GM21825 (cell line): ENCODE measurements around the gene MB21D2.
"Not testable (repeated sequence)": the region's sequence is repeated elsewhere in the genome, so short reads cannot be mapped to it uniquely, and the experiment has no call there.

Experiments
- ATAC-seq: cut with Tn5 transposase; IDR thresholded peaks from one replicate; pipeline ENCODE4 v1.9.1; 2021; ENCODE audit warnings: mild to moderate bottlenecking, moderate library complexity; ENCODE audit not compliant: unreplicated experiment

Gene MB21D2

GRCh38 chr3:192917404-192918274 lies at the start of gene MB21D2:
MB21D2 (minus strand) TSS chr3:192917856; CDS start chr3:192917840, 16 bp downstream.
- ATAC-seq = peak; percentile 55

DNA sequence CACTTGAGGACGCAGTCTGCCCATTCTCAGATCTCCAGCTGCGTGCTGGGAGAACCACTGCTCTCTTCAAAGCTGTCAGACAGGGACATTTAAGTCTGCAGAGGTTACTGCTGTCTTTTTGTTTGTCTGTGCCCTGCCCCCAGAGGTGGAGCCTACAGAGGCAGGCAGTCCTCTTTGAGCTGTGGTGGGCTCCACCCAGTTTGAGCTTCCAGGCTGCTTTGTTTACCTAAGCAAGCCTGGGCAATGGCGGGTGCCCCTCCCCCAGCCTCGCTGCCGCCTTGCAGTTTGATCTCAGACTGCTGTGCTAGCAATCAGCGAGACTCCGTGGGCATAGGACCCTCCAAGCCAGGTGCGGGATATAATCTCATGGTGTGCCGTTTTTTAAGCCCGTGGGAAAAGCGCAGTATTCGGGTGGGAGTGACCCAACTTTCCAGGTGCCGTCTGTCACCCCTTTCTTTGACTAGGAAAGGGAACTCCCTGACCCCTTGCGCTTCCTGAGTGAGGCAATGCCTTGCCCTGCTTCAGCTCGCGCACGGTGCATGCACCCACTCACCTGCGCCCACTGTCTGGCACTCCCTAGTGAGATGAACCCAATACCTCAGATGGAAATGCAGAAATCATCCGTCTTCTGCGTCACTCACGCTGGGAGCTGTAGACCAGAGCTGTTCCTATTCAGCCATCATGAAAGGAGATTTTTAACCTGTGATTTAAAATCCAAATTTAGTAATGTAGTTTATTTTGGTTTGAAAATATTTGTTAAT lies 47.5 kb upstream of the MB21D2 start:
- not testable (repeated sequence) for ATAC-seq

DNA sequence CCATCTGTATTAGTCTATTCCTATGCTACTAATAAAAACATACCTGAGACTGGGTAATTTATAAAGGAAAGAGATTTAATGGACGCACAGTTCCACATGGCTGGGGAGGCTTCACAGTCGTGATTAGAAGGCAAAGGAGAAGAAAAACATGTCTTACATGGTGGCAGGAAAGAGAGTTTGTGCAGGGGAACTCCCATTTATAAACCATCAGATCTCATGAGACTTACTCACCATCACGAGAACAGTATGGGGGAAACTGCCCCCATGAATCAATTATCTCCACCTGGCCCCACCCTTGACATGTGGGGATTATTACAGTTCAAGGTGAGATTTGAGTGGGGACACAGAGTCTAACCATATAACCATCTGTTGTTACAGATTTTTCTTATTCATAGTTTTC lies 42.1 kb upstream of the MB21D2 start:
- ATAC-seq = no peak

DNA sequence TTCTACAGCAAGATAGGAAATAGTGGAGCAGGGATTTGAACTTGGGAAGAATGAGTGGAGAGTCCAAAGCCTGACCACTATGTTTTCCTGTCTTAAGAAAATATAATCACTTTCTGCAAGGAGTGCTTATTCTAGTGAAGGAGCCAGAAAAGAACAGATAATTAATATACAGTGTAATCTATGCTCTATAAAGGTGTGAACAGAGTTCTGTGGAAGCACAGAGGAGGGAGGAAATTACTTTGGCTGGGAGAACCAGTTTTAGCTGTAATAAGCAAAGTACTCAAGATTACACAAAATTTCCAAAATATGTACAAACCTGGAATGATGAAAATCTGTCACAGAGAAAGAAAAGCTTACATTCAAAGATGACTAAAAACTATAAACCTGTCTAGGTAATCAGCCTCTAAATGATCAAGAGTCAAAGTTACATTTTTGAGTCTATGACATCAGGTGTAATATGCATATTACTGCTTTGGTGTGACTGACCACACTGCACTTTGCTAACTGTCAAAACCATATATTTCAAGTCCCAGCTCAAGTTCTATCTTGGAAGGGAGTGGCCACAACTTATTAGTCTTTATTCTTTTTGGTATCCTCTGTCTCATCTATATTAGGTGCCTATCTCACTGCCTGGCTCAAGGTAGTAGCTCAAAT lies 40.7 kb upstream of the MB21D2 start:
- ATAC-seq = no peak

GRCh38 chr3:192957441-192958021 lies 39.9 kb upstream of the MB21D2 start:
- no peak for ATAC-seq

DNA sequence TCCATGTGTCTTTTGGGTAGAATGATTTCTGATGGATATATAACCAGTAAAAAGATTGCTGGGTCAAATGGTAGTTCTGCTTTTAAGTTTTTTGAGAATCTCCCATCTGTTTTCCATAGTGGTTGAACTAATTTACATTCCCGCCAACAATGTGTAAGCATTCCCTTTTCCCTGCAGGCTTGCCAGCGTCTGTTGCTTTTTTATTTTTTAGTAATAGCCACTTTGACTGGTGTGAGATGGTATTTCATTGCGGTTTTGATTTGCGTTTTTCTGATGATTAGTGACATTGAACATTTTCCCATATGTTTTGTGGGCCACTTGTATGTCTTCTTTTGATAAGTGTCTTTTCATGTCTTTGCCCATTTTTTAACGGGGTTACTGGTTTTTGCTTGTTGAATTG lies 36.3 kb upstream of the MB21D2 start:
- ATAC-seq = no peak

DNA sequence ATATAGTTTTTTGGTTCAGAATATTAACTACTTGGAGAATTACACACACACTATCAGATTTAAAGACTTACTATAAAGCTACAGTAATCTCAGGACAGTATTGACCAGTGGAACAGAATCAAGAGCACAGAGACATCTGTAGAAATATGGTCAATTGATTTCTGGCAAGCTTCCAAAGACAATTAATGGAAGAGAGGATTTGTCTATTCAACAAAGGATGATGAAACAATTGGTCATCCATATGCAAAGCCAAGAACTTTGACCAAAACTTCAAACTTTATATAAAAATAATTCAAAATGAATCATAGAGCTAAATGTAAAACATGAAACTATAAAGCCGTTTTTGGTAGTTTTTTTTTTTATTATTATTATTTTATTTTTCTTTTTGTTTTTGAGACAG lies 29.8 kb upstream of the MB21D2 start:
- ATAC-seq = no peak

DNA sequence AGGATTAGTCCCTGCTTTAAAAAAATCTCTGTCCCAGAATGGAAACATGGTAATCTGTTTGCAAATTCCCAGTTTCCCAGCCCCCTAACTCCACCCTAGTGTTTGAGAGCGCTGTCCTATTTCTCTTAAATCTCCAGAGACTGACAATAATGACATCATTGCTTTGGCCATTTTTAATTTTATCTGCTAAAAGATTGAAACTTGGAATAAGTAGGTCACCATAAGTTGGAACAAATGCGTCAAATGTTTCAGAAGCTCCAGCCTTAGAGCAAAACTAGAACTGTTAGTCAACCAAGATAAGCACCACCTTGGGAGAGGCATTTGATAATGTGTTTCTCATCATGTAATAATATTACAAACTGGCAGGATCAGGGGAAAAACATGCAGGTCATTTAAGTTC lies 25.7 kb upstream of the MB21D2 start:
- ATAC-seq = no peak

- no peak for ATAC-seq
Observed at GRCh38 chr3:192942625-192943024, 25.0 kb upstream of the MB21D2 start.

- ATAC-seq = no peak
Observed at GRCh38 chr3:192940129-192940528, 22.5 kb upstream of the MB21D2 start.

- ATAC-seq = no peak
Observed at GRCh38 chr3:192935441-192935840, 17.8 kb upstream of the MB21D2 start.

DNA sequence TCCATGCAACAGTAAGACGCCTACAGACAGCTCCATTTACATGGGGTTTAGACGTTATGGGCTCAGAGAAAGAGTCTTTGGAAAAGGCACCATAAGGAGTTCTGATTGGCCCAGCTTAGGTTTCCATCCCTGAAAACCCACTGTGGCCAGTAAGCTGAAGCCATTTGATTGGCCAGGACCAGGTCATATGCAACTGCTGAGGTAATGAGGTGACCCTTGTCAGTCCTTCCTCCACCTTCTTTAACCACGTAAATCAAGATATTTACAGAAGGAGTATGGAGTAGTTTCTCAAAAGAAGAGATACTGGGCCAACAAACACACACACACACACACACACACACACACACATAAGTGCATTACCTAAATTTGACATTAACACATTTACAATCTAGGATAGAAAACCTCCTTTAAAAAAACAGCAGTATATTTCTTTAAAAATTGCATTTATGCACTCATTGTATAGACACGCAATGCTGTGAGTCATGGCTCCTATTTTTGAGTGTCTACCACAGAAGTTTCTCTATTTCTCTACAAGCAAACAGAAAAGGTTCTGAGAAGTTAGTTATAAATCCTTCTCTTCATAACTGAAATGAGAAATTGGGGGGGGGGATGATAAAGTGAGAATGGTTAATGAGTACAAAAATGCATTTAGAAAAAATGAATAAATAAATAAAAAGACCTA lies 16.3 kb upstream of the MB21D2 start:
- no peak for ATAC-seq

- no peak for ATAC-seq
Observed at GRCh38 chr3:192933259-192933658, 15.6 kb upstream of the MB21D2 start.

- no peak for ATAC-seq
Observed at GRCh38 chr3:192931825-192932224, 14.2 kb upstream of the MB21D2 start.

- no peak for ATAC-seq
Observed at GRCh38 chr3:192930577-192930976, 12.9 kb upstream of the MB21D2 start.

GRCh38 chr3:192929755-192930547 lies 12.3 kb upstream of the MB21D2 start:
- ATAC-seq = no peak

DNA sequence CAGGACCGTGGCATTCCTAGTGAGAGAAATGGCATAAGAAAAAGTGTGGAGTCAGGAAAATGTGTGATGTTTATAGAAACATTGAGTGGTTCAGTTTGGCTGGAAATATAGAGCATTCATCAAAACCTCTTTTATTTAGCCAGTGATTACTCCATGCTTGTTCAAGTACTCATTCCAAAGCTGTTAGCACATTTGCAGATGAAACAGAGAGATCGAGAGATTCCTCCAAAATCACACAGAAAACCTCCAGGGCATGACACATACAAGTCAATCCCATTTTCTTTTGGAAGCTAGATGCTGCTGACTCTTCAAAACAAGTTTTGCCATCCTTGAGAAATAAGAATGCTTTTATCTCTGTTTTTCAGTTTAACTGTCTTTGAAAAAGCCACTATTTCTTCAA lies 11.5 kb upstream of the MB21D2 start:
- no peak for ATAC-seq

DNA sequence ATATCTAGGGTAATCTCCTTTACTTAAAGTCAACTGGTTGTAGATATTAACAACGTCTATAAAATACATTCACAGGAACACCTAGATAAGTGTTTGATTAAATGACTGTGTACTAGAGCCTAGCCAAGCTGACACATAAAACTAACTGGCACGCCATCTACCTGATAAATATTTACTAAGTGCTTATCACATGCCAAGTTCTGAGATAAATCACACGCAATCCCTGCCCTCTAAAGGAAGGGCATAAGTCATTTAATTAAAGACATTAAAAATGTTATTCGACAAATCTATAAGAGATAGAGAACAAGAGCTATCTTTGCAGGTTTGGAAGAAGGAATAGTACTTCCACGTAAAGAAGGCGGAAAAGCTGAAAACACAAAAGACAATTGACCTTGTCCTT lies 11.1 kb upstream of the MB21D2 start:
- ATAC-seq = no peak

GRCh38 chr3:192928016-192928415 lies 10.4 kb upstream of the MB21D2 start:
- ATAC-seq = no peak

DNA sequence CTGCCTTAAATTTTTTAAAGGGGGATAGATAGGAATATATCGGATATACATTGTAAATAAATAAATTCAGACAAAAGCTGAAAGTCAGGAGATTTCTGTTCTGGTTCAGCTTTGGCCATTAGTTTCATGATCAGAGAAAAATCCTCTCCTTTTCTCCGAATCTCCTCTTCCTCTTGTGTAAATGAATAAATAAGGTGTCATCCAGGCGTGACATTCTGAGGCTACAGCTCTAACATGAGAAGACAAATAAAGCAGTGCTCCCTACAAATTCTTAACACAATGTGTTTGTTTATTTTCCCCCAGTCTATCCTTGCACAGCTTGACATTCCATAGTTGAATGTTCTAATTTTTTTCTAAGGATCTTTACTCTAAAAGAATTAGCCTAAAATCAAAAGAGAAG lies 9.4 kb upstream of the MB21D2 start:
- no peak for ATAC-seq
